Muscle of leg (tissue), 11 donors: ENCODE measurements around the gene NAA35. TPM values are rescaled to one million over a fixed set of nuclear protein-coding genes. Genes with fewer than 3 reads are reported as not detected.
"Not testable (repeated sequence)": the region's sequence is repeated elsewhere in the genome, so short reads cannot be mapped to it uniquely, and the experiment has no call there.

Experiments
- DNase-seq: peaks from one replicate; pipeline ENCODE4 v3.0.0; 2013
- H3K27ac ChIP-seq: one replicate; pipeline ENCODE4 v1.5.1; 2013; ENCODE audit warnings: mild to moderate bottlenecking, low read length, control low read depth
- H3K27me3 ChIP-seq: one replicate; pipeline ENCODE4 v1.6.1; 2013; ENCODE audit warnings: low read length; ENCODE audit not compliant: control insufficient read depth, insufficient read depth
- H3K36me3 ChIP-seq: one replicate; pipeline ENCODE4 v1.6.1; 2013; ENCODE audit warnings: low read length; ENCODE audit not compliant: control insufficient read depth, insufficient read depth
- H3K4me1 ChIP-seq: one replicate; pipeline ENCODE4 v1.6.1; 2013; ENCODE audit warnings: low read length; ENCODE audit not compliant: control insufficient read depth, insufficient read depth
- H3K4me3 ChIP-seq: one replicate; pipeline ENCODE4 v1.5.1; 2013; ENCODE audit warnings: low read length, control low read depth
- H3K9me3 ChIP-seq: replicated peaks from 2 replicates; pipeline ENCODE4 v1.6.1; 2013; ENCODE audit warnings: low read depth, low read length; ENCODE audit not compliant: control insufficient read depth
- WGBS: methylation state at CpG from one replicate; pipeline ENCODE4 v1.1.5; 2013; ENCODE audit warnings: missing lambda C conversion rate; ENCODE audit not compliant: insufficient coverage; 5-methylcytosine and 5-hydroxymethylcytosine counted together
- polyA plus RNA-seq, 8 donors: library from polyadenylated mRNA; unstranded; fragments of 120-200 nt; gene quantifications; one replicate each; pipeline versions ENCODE4 v1.2.1 to v1.2.3, GENCODE V29; 2013; ENCODE audit warnings: inconsistent platforms in 1 of 8, low replicate concordance in 1 of 8; ENCODE audit not compliant: insufficient read length in 8 of 8, insufficient read depth in 1 of 8
- total RNA-seq: library from RNA; stranded (reverse); fragments of 120-200 nt; gene quantifications from one replicate; pipeline ENCODE4 v1.2.4, GENCODE V29; 2013

Gene NAA35
- total and polyA plus RNA-seq, 9 donors: 13.7 to 22.0 (median 19.5) TPM

DNA sequence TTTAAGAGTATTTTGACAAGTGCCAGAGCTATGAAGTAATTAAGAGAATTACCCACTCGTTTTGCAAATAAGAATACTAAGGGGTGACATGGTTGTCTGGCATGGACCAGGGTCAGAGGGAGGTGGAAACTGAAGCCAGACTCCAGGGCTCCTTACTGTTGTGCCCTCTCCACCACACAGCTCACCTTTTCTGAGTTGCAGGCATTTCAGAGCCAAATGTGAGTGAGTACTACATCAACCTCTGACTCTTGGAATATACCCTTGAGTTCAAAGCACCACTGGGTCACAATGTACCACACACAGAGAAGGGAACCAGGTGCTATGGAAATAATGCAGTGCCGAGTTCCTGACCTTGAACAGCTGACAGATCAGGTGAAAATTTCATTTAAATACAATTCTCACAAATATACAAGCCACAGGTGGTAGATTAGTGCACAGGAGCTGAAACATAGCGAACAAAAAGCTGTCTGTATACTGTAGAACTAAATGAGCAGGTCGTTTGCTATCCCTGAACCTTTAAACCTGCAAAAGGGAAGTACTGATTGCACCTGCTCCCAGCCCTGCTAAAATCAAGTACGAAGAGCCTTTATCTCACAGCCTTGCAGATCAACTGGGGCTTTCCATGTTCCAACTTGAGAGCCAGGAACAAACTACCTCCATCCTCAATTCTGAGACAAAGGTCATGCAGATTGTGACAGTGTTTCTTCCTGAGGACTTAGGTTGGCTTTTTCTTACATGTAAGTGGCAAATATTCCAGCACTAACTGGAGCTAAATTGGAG lies 101.4 kb downstream of the NAA35 start:
- DNase-seq: no peak
- H3K27me3 ChIP-seq: no peaks in the 10 kb centered on the region
- H3K4me1 ChIP-seq: peaks cover 14% of the 10 kb centered on the region
- no peaks in the 10 kb centered on the region for H3K9me3 ChIP-seq
- peaks cover 19% of the 10 kb centered on the region for H3K36me3 ChIP-seq
- H3K4me3 ChIP-seq: no peak overlapping the region
- no peak overlapping the region for H3K27ac ChIP-seq
- 88% methylated on average over 2 of the region's 5 CpGs for WGBS

DNA sequence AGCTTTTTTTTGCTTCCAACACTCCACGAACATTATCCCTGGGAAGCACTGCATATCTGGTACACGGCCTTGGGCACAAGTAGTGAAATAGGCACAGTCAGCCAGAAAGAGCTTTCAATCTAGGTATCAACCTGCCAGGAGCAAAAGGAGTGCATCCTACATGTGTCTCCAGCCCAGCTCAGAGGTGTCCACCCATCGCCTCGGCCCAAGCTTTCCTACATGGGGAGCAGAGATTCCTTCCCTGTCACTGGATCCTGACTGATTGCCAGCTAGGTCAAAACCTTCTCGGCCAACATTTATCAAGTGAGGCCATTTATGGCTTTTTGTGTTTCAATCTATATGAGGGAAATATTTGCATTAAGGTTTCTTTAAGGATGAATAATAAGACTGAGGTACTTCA lies 102.6 kb downstream of the NAA35 start:
- no peak for DNase-seq
- no peak overlapping the region for H3K27ac ChIP-seq
- 100% methylated on average over 2 of the region's 5 CpGs for WGBS

DNA sequence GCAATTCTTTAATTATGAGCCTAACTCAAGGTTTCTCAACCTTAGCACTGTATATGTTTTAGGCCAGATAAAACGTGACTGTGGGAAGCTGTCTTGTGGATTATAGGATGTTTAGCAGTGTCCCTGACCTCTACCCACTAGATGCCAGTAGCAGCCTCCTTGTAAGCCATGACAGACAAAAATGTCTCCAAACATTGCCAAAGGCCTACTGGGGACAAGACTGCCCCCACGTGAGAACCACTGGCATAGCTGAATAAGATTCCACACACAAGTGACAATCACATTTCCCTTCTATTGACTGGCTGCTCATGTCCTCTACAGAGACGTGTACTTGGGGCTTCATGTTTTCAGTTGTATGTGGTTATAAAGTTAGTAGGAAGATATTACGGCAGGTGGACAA lies 103.1 kb downstream of the NAA35 start:
- Histone ChIP-seq H3K36me3 (peaks cover 17% of the 10 kb centered on the region), H3K27me3 (no peaks in the 10 kb centered on the region), H3K4me3 (no peak overlapping the region), H3K4me1 (peaks cover 14% of the 10 kb centered on the region), H3K9me3 (no peaks in the 10 kb centered on the region), H3K27ac (no peak overlapping the region)
- DNase-seq: no peak
- WGBS: no CpG with 5 or more reads among the region's 4 CpGs

More for the DNA sequence above, 102.6 kb downstream of the NAA35 start:
- H3K4me3 ChIP-seq: no peak overlapping the region
- peaks cover 14% of the 10 kb centered on the region for H3K4me1 ChIP-seq
- H3K9me3 ChIP-seq: no peaks in the 10 kb centered on the region
- peaks cover 17% of the 10 kb centered on the region for H3K36me3 ChIP-seq
- no peaks in the 10 kb centered on the region for H3K27me3 ChIP-seq

DNA sequence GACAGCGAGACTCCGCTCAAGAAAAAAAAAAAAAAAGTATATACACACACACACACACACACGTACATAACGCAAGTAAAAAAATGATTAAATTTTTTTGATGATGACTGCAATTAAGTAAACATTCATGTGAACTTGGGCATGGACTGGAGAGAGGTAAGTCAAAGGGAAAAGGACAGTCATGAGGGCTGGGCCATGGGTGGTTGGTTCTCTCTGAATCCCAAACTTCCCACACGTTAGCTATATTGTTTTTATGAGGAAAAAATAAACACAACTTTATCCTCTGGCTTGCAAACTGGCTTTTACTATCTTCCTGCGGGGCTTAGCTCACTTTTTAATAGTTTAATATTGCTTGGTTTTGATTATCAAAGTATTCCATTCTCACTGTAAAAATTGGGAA lies 104.7 kb downstream of the NAA35 start:
- H3K4me3 ChIP-seq: no peak overlapping the region
- no peaks in the 10 kb centered on the region for H3K27me3 ChIP-seq
- WGBS: no CpG with 5 or more reads among the region's 6 CpGs
- H3K27ac ChIP-seq: no peak overlapping the region
- H3K4me1 ChIP-seq: peaks cover 14% of the 10 kb centered on the region
- DNase-seq: no peak
- H3K9me3 ChIP-seq: no peaks in the 10 kb centered on the region
- H3K36me3 ChIP-seq: peaks cover 17% of the 10 kb centered on the region

DNA sequence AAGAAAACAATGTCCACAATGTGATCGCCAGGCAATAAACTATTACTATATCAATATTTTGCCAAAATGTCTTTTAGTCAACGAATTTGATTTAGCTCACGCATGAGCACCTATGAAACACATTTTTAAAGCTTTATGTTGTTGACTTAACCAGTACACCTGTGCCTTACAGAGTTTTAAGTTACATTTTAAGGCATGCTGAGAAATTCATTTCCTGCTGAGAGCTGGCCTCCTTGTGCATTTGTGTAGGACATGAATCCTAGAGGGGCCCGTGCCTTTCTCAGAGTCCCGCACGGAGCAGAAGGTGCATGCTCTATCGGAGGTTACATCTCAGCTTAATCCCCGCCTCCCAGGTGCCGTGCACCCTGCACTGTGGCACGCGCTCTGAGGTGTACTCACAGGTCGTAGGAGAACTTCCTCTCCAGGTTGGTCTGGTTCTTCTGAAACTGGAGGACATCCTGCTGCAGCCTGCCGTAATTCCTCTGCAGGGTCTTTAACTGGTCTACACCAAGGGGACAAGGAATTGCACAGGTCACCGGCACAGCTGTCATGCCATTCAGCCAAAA lies 105.2 kb downstream of the NAA35 start:
- H3K4me3 ChIP-seq: no peak overlapping the region
- no peaks in the 10 kb centered on the region for H3K27me3 ChIP-seq
- WGBS: 55% methylated on average over 9 of the region's 14 CpGs
- H3K4me1 ChIP-seq: peaks cover 14% of the 10 kb centered on the region
- peaks cover 17% of the 10 kb centered on the region for H3K36me3 ChIP-seq
- no peak for DNase-seq
- H3K9me3 ChIP-seq: no peaks in the 10 kb centered on the region
- no peak overlapping the region for H3K27ac ChIP-seq

DNA sequence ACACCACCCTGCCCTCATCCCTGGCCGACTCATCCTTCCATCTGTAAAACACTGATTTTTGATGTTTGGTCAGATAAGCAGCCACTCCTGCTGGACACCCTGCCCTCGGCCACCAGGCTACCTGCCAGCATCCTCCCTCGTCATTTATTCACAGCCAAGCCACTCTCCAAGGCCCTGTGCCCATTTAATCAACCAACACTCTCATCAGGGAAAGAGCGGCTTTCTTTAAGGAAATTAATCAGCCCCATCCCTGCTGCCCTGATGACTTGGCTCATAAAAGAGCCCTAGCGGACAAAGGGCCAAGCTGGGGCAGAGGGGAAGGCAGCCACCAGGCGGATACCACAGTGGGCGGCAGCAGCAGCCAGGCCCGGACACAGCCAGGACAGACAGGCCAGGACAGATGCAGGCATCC lies 106.0 kb downstream of the NAA35 start:
- WGBS: 65% methylated on average over 4 of the region's 8 CpGs
- Histone ChIP-seq H3K9me3 (no peaks in the 10 kb centered on the region), H3K4me1 (peaks cover 9% of the 10 kb centered on the region), H3K4me3 (no peak overlapping the region), H3K27me3 (no peaks in the 10 kb centered on the region), H3K36me3 (peaks cover 17% of the 10 kb centered on the region), H3K27ac (no peak overlapping the region)
- DNase-seq: no peak

DNA sequence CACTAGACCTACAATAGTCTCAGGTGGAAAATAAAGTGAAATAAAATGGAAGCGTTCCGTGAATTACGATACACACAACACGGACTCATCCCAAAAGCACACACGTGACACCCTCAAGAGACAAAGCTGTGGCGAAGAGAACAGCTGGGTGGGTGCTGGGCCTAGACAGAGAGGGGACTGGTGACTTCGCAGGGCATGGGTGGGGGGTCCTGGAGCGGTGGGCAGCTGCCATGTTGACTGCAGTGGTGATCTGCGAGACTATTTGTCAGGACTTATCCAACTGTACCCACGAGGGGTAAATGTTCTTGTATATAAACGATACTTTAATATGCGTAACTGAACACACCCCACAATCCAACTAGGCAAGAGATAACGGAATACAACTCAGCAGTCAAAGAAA lies 106.4 kb downstream of the NAA35 start:
- Histone ChIP-seq H3K36me3 (peaks cover 13% of the 10 kb centered on the region), H3K27me3 (no peaks in the 10 kb centered on the region), H3K4me1 (peaks cover 9% of the 10 kb centered on the region), H3K9me3 (no peaks in the 10 kb centered on the region), H3K4me3 (no peak overlapping the region), H3K27ac (no peak overlapping the region)
- WGBS: 90% methylated on average over 3 of the region's 13 CpGs
- no peak for DNase-seq

DNA sequence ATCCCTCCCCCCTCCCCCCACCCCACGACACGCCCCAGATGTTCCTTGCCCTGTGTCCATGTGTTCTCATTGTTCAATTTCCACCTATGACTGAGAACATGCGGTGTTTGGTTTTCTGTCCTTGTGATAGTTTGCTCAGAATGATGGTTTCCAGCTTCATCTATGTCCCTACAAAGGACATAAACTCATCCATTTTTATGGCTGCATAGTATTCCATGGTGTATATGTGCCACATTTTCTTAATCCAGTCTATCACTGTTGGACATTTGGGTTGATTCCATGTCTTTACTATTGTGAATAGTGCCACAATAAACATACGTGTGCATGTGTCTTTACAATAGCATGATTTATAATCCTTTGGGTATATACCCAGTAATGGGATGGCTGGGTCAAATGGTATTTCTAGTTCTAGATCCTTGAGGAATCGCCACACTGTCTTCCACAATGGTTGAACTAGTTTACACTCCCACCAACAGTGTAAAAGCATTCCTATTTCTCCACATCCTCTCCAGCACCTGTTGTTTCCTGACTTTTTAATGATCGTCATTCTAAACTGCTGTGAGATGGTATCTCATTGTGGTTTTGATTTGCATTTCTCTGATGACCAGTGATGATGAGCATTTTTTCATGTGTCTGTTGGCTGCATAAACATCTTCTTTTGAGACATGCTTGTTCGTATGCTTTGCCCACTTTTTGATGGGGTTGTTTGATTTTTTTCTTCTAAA lies 107.2 kb downstream of the NAA35 start:
- not testable (repeated sequence) for DNase-seq, H3K27me3 ChIP-seq, H3K4me1 ChIP-seq, H3K4me3 ChIP-seq, H3K27ac ChIP-seq, H3K9me3 ChIP-seq, H3K36me3 ChIP-seq
- WGBS: no CpG with 5 or more reads among the region's 7 CpGs

DNA sequence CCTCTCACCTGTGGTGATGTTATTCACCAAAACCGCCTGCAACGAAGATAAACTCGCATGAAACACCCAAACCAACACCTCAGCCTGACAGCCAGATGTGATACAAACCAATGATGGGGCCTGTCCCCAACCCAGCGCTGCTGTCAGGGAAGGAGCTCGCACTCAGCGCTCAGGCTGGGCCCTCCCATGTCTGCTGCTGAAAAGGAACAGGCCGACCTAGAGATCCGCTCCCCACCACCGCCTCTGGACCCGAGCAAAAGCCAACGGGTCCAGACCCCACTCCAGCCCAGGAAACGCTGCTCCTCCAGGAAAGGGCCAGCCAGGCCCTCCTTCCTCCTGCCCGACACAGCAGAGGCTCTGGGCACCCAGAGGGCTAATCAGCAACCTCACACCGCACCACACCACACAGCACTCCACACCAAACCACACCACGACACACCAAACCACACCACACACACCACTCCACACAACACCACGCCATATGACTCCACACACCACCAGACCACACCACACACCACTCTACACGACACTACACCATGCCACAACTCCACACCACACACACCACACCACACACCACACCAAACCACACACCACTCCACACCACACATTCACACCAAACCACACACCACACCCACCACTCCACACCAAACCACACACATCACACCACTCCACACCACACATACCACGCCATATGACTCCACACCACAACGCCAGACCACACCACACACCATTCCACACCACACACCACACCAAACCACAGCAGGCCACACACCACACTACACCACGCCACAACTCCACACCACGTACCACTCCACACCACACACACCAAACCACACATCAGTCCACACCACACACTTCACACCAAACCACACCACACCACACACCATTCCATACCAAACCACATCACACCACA lies 111.9 kb downstream of the NAA35 start:
- WGBS: 83% methylated on average over 17 of the region's 21 CpGs
- Histone ChIP-seq H3K36me3 (no peaks in the 10 kb centered on the region), H3K27me3 (no peaks in the 10 kb centered on the region), H3K27ac (no peak overlapping the region), H3K9me3 (no peaks in the 10 kb centered on the region), H3K4me3 (no peak overlapping the region), H3K4me1 (no peaks in the 10 kb centered on the region)
- DNase-seq: no peak
